Liver (tissue), 9 donors: Measurements from ENCODE around the gene MUC6. TPM values are rescaled to one million over a fixed set of nuclear protein-coding genes. Genes with fewer than 3 reads are reported as not detected.

Source experiments
- DNase-seq: peaks from one replicate; pipeline ENCODE4 v3.0.0-alpha.2; 2017; ENCODE audit warnings: low spot score
- H3K27ac ChIP-seq, 2 donors: one replicate each; pipeline ENCODE4 v1.7.0; 2013; ENCODE audit warnings: inconsistent platforms in 2 of 2, low read length in 2 of 2, control low read depth in 1 of 2, low read depth in 1 of 2, mild to moderate bottlenecking in 1 of 2
- H3K27me3 ChIP-seq, 4 donors: one replicate each; pipeline versions ENCODE4 v1.6.1 to v1.7.0; 2013; ENCODE audit warnings: low read length in 3 of 4, inconsistent platforms in 1 of 4, mild to moderate bottlenecking in 1 of 4, moderate library complexity in 1 of 4; ENCODE audit not compliant: control insufficient read depth in 4 of 4, insufficient read depth in 4 of 4
- H3K36me3 ChIP-seq, 4 donors: one replicate each; pipeline versions ENCODE4 v1.6.1 to v1.7.0; 2013; ENCODE audit warnings: low read length in 3 of 4, mild to moderate bottlenecking in 3 of 4, low read depth in 1 of 4, moderate library complexity in 1 of 4; ENCODE audit not compliant: control insufficient read depth in 4 of 4, insufficient read depth in 3 of 4
- H3K4me1 ChIP-seq, 4 donors: one replicate each; pipeline versions ENCODE4 v1.6.1 to v1.7.0; 2013; ENCODE audit warnings: low read length in 3 of 4, mild to moderate bottlenecking in 3 of 4, moderate library complexity in 1 of 4; ENCODE audit not compliant: control insufficient read depth in 4 of 4, insufficient read depth in 4 of 4
- H3K4me3 ChIP-seq, 3 donors: one replicate each; pipeline versions ENCODE4 v1.6.1 to v1.7.0; 2013; ENCODE audit warnings: low read length in 3 of 3, control low read depth in 1 of 3, low read depth in 1 of 3, mild to moderate bottlenecking in 1 of 3
- H3K9ac ChIP-seq, 2 donors: one replicate each; pipeline ENCODE4 v1.7.0; 2013; ENCODE audit warnings: low read length in 2 of 2, mild to moderate bottlenecking in 2 of 2, moderate library complexity in 2 of 2, control low read depth in 1 of 2, low read depth in 1 of 2
- H3K9me3 ChIP-seq, 4 donors: one replicate each; pipeline versions ENCODE4 v1.6.1 to v1.7.0; 2013; ENCODE audit warnings: low read length in 3 of 4; ENCODE audit not compliant: control insufficient read depth in 4 of 4
- ATF3 ChIP-seq: IDR thresholded peaks from 2 replicates; pipeline ENCODE4 v1.6.1; 2016; ENCODE audit warnings: antibody characterized with exemption
- EGR1 ChIP-seq, 2 donors: IDR thresholded peaks; 2 replicates each; pipeline ENCODE4 v1.6.1; 2016 to 2018; ENCODE audit warnings: antibody characterized with exemption in 2 of 2, low read depth in 2 of 2
- FOXA1 ChIP-seq: IDR thresholded peaks from 2 replicates; pipeline ENCODE4 v1.6.1; 2016; ENCODE audit warnings: antibody characterized with exemption
- FOXA2 ChIP-seq: IDR thresholded peaks from 2 replicates; pipeline ENCODE4 v1.6.1; 2016; ENCODE audit warnings: antibody characterized with exemption
- GABPA ChIP-seq, 2 donors: IDR thresholded peaks in 1 of 2; conservative IDR thresholded peaks in 1 of 2; 2 replicates each; pipeline ENCODE4 v1.6.1; 2016; ENCODE audit warnings: antibody characterized with exemption in 2 of 2, mild to moderate bottlenecking in 1 of 2, moderate library complexity in 1 of 2
- HNF4A ChIP-seq, 2 donors: conservative IDR thresholded peaks; 2 replicates each; pipeline ENCODE4 v1.6.1; 2016; ENCODE audit warnings: antibody characterized with exemption in 2 of 2, mild to moderate bottlenecking in 2 of 2
- HNF4G ChIP-seq: IDR thresholded peaks from 2 replicates; pipeline ENCODE4 v1.6.1; 2016; ENCODE audit warnings: antibody characterized with exemption
- NR2F2 ChIP-seq: IDR thresholded peaks from 2 replicates; pipeline ENCODE4 v1.6.1; 2016; ENCODE audit warnings: antibody characterized with exemption
- RAD21 ChIP-seq, 2 donors: IDR thresholded peaks; 2 replicates each; pipeline ENCODE4 v1.6.1; 2016; ENCODE audit warnings: antibody characterized with exemption in 2 of 2, mild to moderate bottlenecking in 2 of 2
- REST ChIP-seq: IDR thresholded peaks from 2 replicates; pipeline ENCODE4 v1.6.1; 2016; ENCODE audit warnings: antibody characterized with exemption, mild to moderate bottlenecking
- SP1 ChIP-seq: IDR thresholded peaks from 2 replicates; pipeline ENCODE4 v1.6.1; 2018; ENCODE audit warnings: antibody characterized with exemption, mild to moderate bottlenecking
- YY1 ChIP-seq: IDR thresholded peaks from 2 replicates; pipeline ENCODE4 v1.6.1; 2016; ENCODE audit warnings: antibody characterized with exemption, mild to moderate bottlenecking
- ZBTB33 ChIP-seq: IDR thresholded peaks from 2 replicates; pipeline ENCODE4 v1.6.1; 2016; ENCODE audit warnings: antibody characterized with exemption
- WGBS: extraction: QIAGEN DNeasy Blood & Tissue Kit; methylation state at CpG from one replicate; pipeline ENCODE4 v1.1.7; 2013; 5-methylcytosine and 5-hydroxymethylcytosine counted together
- polyA plus RNA-seq, 2 donors: library from polyadenylated mRNA; stranded (reverse) in 1 of 2; unstranded in 1 of 2; fragments of 200-250 nt in 1 of 2; fragments of >200 nt in 1 of 2; fragmentation: Nextera tagmentation in 1 of 2; extraction: Ambion mirVana in 1 of 2; gene quantifications; one replicate each; pipeline versions ENCODE4 v1.2.1 to v1.2.3, GENCODE V29; 2013 to 2015
- total RNA-seq, 2 donors: library from RNA; depleted of rRNA; stranded (reverse); fragments of >200 nt; gene quantifications; one replicate each; pipeline ENCODE4 v1.2.3, GENCODE V29; 2014
- TF ChIP-seq, protein P1 (sequence below): fragments of 150-350 bp; IDR thresholded peaks from 2 replicates; pipeline ENCODE4 v1.5.1; 2017; ENCODE audit warnings: improper control_type of control experiment, low read depth, low read length; ENCODE audit not compliant: missing input control
- donor health status: healthy.
- donor health status: healthy.
- donor health status: healthy.
- donor health status: healthy.
- donor health status: healthy.

The MUC6 gene
- total and polyA plus RNA-seq, 4 donors: 0.05 to 0.54 (median 0.18) TPM

GRCh38 chr11:1076061-1076665, 39.6 kb upstream of the MUC6 start:
- H3K9me3 ChIP-seq: no peaks in the 10 kb centered on the region
- WGBS: 76% methylated on average over 18 of the region's 18 CpGs
- DNase-seq: no peak
- TF ChIP-seq HNF4A (conservative IDR thresholded peaks at IDR 0.05) (no peak), HNF4G (no peak), REST (no peak), SP1 (no peak), YY1 (no peak), GABPA (IDR thresholded peaks at IDR 0.05 in 1 of 2, conservative IDR thresholded peaks at IDR 0.05 in 1 of 2) (no peak), ATF3 (no peak)
- no peaks in the 10 kb centered on the region for H3K36me3 ChIP-seq
- H3K4me3 ChIP-seq: no peak overlapping the region
- no peaks in the 10 kb centered on the region for H3K27me3 ChIP-seq
- no peak overlapping the region for H3K27ac ChIP-seq
- H3K4me1 ChIP-seq: peaks cover 0 to 6% (median 3%) of the 10 kb centered on the region in 4 donors
- no peak overlapping the region for H3K9ac ChIP-seq

GRCh38 chr11:1075341-1075911, 38.9 kb upstream of the MUC6 start:
- no peak overlapping the region for H3K4me3 ChIP-seq
- 89% methylated on average over 28 of the region's 28 CpGs for WGBS
- no peak for DNase-seq

More at GRCh38 chr11:1075341-1075911, 38.9 kb upstream of the MUC6 start:
- Histone ChIP-seq H3K9me3 (no peaks in the 10 kb centered on the region), H3K27me3 (no peaks in the 10 kb centered on the region), H3K4me1 (peaks cover 0 to 6% (median 3%) of the 10 kb centered on the region in 4 donors), H3K36me3 (no peaks in the 10 kb centered on the region), H3K9ac (no peak overlapping the region), H3K27ac (no peak overlapping the region)
- TF ChIP-seq ATF3: no peak
- TF ChIP-seq FOXA2: no peak
- TF ChIP-seq REST: no peak
- TF ChIP-seq FOXA1: no peak
- TF ChIP-seq SP1: no peak
- no peak for TF ChIP-seq HNF4A (conservative IDR thresholded peaks at IDR 0.05)
- TF ChIP-seq ZBTB33: no peak
- TF ChIP-seq EGR1 (IDR thresholded peaks at IDR 0.05; ENCODE audit: low read depth in 2 of 2): no peak
- TF ChIP-seq, protein P1, sequence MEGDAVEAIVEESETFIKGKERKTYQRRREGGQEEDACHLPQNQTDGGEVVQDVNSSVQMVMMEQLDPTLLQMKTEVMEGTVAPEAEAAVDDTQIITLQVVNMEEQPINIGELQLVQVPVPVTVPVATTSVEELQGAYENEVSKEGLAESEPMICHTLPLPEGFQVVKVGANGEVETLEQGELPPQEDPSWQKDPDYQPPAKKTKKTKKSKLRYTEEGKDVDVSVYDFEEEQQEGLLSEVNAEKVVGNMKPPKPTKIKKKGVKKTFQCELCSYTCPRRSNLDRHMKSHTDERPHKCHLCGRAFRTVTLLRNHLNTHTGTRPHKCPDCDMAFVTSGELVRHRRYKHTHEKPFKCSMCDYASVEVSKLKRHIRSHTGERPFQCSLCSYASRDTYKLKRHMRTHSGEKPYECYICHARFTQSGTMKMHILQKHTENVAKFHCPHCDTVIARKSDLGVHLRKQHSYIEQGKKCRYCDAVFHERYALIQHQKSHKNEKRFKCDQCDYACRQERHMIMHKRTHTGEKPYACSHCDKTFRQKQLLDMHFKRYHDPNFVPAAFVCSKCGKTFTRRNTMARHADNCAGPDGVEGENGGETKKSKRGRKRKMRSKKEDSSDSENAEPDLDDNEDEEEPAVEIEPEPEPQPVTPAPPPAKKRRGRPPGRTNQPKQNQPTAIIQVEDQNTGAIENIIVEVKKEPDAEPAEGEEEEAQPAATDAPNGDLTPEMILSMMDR: no peak
- TF ChIP-seq RAD21 (IDR thresholded peaks at IDR 0.05): no peak
- no peak for TF ChIP-seq GABPA (IDR thresholded peaks at IDR 0.05 in 1 of 2, conservative IDR thresholded peaks at IDR 0.05 in 1 of 2)
- no peak for TF ChIP-seq NR2F2
- TF ChIP-seq YY1: no peak
